GM19468 (cell line): ENCODE results near the gene AAK1.

Experiments used
- ATAC-seq: cut with Tn5 transposase; IDR thresholded peaks from one replicate; pipeline ENCODE4 v1.9.1; 2021; ENCODE audit warnings: mild to moderate bottlenecking, moderate library complexity, moderate number of reproducible peaks; ENCODE audit not compliant: unreplicated experiment; ENCODE audit errors: extremely low read depth

The AAK1 gene

GRCh38 chr2:69549421-69549820 is 94.1 kb downstream of the AAK1 start:
- no peak for ATAC-seq

- no peak for ATAC-seq
Measured at GRCh38 chr2:69547984-69548715, 95.4 kb downstream of the AAK1 start.

GRCh38 chr2:69546646-69547045 is 96.9 kb downstream of the AAK1 start:
- ATAC-seq, result no peak

- ATAC-seq, result no peak
Measured at GRCh38 chr2:69545477-69545932, 98.0 kb downstream of the AAK1 start.

- ATAC-seq, result no peak
Measured at GRCh38 chr2:69544951-69545350, 98.6 kb downstream of the AAK1 start.

- no peak for ATAC-seq
Measured at GRCh38 chr2:69539549-69539908, 104.0 kb downstream of the AAK1 start.

- no peak for ATAC-seq
Measured at GRCh38 chr2:69538872-69539548, 104.5 kb downstream of the AAK1 start.

GRCh38 chr2:69538249-69538648 is 105.3 kb downstream of the AAK1 start:
- no peak for ATAC-seq

GRCh38 chr2:69535817-69536241 is 107.7 kb downstream of the AAK1 start:
- ATAC-seq, result peak; percentile 69

GRCh38 chr2:69531186-69531585 is 112.4 kb downstream of the AAK1 start:
- no peak for ATAC-seq

GRCh38 chr2:69529480-69529879 is 114.1 kb downstream of the AAK1 start:
- no peak for ATAC-seq

GRCh38 chr2:69525261-69525660 is 118.3 kb downstream of the AAK1 start:
- no peak for ATAC-seq

- no peak for ATAC-seq
Measured at GRCh38 chr2:69524799-69525198, 118.7 kb downstream of the AAK1 start.

- no peak for ATAC-seq
Measured at GRCh38 chr2:69521747-69522146, 121.8 kb downstream of the AAK1 start.

GRCh38 chr2:69518841-69519240 is 124.7 kb downstream of the AAK1 start:
- ATAC-seq, result no peak

GRCh38 chr2:69517410-69517809 is 126.1 kb downstream of the AAK1 start:
- no peak for ATAC-seq

- ATAC-seq, result no peak
Measured at GRCh38 chr2:69514819-69515218, 128.7 kb downstream of the AAK1 start.

GRCh38 chr2:69514406-69514805 is 129.1 kb downstream of the AAK1 start:
- ATAC-seq, result no peak

- ATAC-seq, result no peak
Measured at GRCh38 chr2:69512446-69512845, 131.1 kb downstream of the AAK1 start.

GRCh38 chr2:69510204-69510603 is 133.3 kb downstream of the AAK1 start:
- no peak for ATAC-seq

GRCh38 chr2:69509750-69510140 is 133.8 kb downstream of the AAK1 start:
- ATAC-seq, result no peak
